Neutrophil (primary cell): Measurements from ENCODE around the gene LKAAEAR1.

Experiments
- H3K27ac ChIP-seq: fragments of 200-600 bp; sonication (generic); 2 replicates; pipeline ENCODE4 v1.5.1; 2016; ENCODE audit warnings: mild to moderate bottlenecking, moderate library complexity
- H3K27me3 ChIP-seq: fragments of 200-600 bp; sonication (generic); 2 replicates; pipeline ENCODE4 v1.6.0; 2016; ENCODE audit warnings: mild to moderate bottlenecking
- H3K36me3 ChIP-seq: fragments of 200-600 bp; sonication (generic); 2 replicates; pipeline ENCODE4 v1.5.1; 2017
- H3K4me1 ChIP-seq, 2 experiments: fragments of 200-600 bp in 1 of 2; sonication (generic) in 1 of 2; 1 replicate in 1 of 2; 2 replicates in 1 of 2; pipeline versions ENCODE4 v1.5.1 to v1.6.1; 2013 to 2016; ENCODE audit warnings: low read depth in 1 of 2, low read length in 1 of 2, mild to moderate bottlenecking in 1 of 2, moderate library complexity in 1 of 2; ENCODE audit not compliant: control insufficient read depth in 1 of 2, insufficient read depth in 1 of 2
- H3K4me3 ChIP-seq, 2 experiments: fragments of 200-600 bp in 1 of 2; sonication (generic) in 1 of 2; 1 replicate in 1 of 2; 2 replicates in 1 of 2; pipeline ENCODE4 v1.5.1; 2013 to 2016; ENCODE audit warnings: low read depth in 1 of 2, low read length in 1 of 2, mild to moderate bottlenecking in 1 of 2, moderate library complexity in 1 of 2
- H3K9me3 ChIP-seq: fragments of 200-600 bp; sonication (generic); 2 replicates; pipeline ENCODE4 v1.5.1; 2016
- TF ChIP-seq, protein P1 (sequence below): fragments of 200-600 bp; sonication (generic); IDR thresholded peaks from 2 replicates; pipeline ENCODE4 v1.5.1; 2016; ENCODE audit warnings: antibody characterized with exemption

Gene LKAAEAR1

DNA sequence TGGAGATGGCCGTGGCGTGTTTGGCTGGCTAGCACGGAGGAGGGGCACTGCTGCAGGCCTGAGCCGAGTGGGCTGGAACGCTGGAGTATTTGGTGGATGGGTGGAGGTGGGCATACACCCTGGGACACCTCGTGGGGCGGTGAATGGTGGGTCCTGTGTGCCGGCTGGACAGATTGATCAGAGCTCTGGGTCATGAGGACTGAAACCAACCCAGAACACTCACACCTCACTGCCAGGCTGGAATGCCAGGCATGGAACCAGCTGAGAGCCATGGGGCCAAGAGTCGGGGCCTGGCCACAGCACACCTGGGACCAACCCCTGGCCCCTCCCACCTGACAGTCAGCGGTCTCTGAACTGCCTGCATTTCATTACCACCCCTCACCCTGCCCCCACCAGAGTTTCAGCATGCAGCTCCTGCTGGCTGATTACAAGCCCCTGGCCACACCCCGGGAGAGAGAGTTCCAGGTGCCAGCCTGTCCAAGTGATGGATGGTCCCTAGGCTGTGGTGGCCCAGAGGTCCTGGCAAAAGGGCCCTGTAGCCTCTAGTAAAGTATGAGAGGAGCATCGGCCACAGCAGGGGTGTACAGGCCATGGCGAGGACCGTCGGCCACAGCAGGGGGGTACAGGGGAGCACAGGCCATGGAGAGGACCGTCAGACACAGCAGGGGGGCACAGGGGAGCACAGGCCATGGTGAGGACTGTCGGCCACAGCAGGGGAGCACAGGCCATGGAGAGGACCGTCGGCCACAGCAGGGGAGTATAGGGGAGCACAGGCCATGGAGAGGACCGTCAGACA is 19.9 kb upstream of the LKAAEAR1 start:
- no peaks in the 10 kb centered on the region for H3K9me3 ChIP-seq

DNA sequence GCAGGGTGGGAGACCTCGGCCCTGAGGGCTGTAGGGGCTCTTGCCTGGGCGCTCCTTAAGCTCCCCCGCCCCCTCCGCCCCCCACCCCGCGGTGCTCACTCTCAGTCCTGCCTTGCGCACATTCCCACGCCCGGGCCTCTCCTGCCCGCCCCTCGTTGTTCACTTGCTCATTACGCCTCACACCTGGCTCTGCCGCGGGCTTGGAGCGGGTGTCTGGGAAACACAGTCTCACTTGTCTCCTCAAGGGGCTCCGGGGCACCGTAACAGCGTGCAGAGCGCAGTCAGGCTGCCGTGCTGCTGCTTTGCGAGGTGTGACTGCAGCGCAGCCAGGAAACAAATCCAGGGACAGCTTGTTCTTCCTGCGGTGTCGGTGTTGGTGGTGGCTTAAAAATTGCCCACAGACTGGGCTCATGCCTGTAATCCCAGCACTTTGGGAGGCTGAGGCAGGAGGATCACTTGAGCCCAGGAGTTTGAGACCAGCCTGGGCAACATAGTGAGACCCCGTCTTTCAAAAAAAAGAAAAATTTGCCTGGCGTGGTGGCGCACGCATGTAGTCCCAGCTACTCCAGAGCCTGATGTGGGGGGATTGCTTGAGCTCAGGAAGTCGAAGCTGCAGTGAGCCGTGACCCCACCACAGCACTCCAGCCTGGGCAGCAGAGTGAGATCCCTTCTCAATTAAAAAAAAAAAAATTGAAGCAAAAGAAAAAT is 18.6 kb upstream of the LKAAEAR1 start:
- H3K36me3 ChIP-seq: peaks cover 36% of the 10 kb centered on the region
- H3K4me1 ChIP-seq: peaks cover 5 to 18% of the 10 kb centered on the region in 2 experiments
- no peaks in the 10 kb centered on the region for H3K9me3 ChIP-seq
- TF ChIP-seq, protein P1, sequence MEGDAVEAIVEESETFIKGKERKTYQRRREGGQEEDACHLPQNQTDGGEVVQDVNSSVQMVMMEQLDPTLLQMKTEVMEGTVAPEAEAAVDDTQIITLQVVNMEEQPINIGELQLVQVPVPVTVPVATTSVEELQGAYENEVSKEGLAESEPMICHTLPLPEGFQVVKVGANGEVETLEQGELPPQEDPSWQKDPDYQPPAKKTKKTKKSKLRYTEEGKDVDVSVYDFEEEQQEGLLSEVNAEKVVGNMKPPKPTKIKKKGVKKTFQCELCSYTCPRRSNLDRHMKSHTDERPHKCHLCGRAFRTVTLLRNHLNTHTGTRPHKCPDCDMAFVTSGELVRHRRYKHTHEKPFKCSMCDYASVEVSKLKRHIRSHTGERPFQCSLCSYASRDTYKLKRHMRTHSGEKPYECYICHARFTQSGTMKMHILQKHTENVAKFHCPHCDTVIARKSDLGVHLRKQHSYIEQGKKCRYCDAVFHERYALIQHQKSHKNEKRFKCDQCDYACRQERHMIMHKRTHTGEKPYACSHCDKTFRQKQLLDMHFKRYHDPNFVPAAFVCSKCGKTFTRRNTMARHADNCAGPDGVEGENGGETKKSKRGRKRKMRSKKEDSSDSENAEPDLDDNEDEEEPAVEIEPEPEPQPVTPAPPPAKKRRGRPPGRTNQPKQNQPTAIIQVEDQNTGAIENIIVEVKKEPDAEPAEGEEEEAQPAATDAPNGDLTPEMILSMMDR: no peak
- H3K4me3 ChIP-seq: no peak overlapping the region
- no peak overlapping the region for H3K27ac ChIP-seq
- peaks cover 62% of the 10 kb centered on the region for H3K27me3 ChIP-seq

More for the DNA sequence above, 19.9 kb upstream of the LKAAEAR1 start:
- Histone ChIP-seq H3K27ac (no peak overlapping the region), H3K4me3 (no peak overlapping the region), H3K4me1 (peaks cover 9 to 19% of the 10 kb centered on the region in 2 experiments), H3K27me3 (peaks cover 70% of the 10 kb centered on the region), H3K36me3 (peaks cover 23% of the 10 kb centered on the region)
- TF ChIP-seq, protein P1: no peak

DNA sequence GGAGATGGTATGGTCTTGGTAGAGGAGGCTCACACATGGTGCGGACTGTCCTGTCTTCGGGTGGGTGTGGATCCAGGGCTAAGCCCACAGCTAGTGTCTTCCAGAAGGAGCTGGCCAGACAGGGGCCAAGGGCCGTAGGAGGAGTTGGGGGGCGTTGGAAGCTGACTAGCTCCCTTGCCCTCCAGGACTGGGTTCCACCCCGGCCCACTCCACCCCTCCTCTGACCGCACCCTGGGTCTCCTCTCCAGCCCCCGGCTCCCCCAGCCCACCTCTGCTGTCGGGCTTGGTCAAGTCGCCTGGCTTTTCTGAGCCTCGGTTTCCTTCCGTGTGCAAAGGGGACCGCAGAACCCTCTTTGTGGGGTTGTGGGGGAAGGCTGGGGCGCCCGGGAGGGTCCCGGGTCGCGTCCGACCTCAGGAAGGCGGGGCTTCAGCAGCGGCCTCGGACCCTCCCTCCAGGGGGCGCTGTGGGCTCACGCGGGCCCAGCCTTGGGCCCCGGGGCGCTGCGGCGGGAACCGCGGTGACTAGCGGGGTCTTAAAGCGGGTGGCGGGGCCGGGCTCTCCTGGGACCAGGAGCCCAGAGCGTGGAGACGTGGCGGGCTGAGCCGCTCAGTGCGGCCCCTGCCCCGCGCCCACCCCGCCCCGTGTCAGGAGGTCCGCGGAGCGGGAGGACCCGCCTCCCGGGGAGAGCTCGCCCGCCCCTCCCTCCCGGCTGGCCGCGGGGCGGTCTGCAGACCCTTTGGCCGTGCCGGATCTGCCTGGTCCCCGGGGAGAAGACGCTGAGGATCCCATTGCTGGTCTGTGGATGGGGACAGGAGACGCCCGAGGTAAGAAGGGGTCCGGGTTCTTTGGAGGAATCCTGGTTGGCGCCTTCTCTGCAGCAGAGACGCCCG is 17.8 kb upstream of the LKAAEAR1 start:
- TF ChIP-seq, protein P1: peak; percentile 73
- Histone ChIP-seq H3K27ac (no peak overlapping the region), H3K4me1 (peaks cover 4 to 16% of the 10 kb centered on the region in 2 experiments), H3K9me3 (no peaks in the 10 kb centered on the region), H3K27me3 (peaks cover 54% of the 10 kb centered on the region), H3K4me3 (peak overlapping the region in 1 of 2 experiments; percentile 35), H3K36me3 (peaks cover 44% of the 10 kb centered on the region)

DNA sequence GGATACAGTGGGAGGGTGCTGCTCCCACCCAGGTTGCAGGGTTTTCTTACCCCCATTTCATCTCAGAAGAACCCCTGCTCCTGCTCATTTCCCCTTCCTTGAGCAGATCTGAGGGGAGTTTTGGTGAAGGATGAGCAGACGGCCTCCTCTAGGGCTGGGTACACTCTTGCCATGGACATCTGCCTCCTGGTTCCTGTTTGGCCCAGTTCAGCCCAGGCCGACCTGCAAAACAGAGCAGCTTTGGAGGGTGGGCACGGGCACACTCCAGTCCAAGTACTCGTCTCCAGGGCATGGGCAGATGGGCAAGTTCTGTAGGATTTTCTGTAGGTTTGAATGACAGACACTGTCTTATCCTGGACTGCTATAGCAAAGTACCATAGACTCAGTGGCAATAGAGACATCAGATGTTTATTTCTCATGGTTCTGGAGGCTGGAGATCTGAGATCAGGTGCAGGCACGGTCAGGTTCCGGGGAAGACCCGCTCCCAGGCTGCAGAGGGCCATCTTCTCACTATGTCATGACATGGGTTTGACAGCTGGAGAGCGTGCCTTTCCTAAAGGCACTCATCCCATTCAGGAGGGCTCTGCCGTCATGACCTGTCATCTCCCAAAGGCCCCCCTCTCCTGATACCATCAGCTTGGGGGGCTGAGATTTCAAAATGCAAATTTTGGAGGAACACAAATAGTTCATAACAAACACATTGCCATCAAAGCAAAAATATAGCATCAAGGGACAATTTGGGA is 16.9 kb upstream of the LKAAEAR1 start:
- H3K27me3 ChIP-seq: peaks cover 46% of the 10 kb centered on the region
- H3K36me3 ChIP-seq: peaks cover 53% of the 10 kb centered on the region
- no peak overlapping the region for H3K4me3 ChIP-seq
- TF ChIP-seq, protein P1: no peak
- H3K27ac ChIP-seq: no peak overlapping the region
- H3K4me1 ChIP-seq: peaks cover 4 to 16% of the 10 kb centered on the region in 2 experiments
- H3K9me3 ChIP-seq: no peaks in the 10 kb centered on the region

DNA sequence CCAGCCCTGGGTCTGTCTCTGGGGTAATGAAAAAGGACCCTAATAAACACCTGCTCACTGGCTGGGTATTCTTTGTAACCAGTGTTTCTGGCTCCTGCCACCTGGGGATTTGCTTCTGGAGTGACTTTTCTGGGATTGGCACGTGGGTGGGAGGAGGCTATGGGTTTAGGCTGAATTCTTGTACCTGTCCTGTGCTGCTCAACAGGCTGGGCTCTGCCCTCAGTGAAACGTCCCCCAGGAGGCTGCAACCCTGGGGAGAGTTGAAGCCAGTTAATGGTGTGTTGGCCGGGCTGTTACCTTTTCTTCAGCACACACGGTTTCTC is 16.3 kb upstream of the LKAAEAR1 start:
- H3K27ac ChIP-seq: no peak overlapping the region
- TF ChIP-seq, protein P1: no peak
- H3K4me3 ChIP-seq: no peak overlapping the region
- peaks cover 59% of the 10 kb centered on the region for H3K36me3 ChIP-seq
- peaks cover 4 to 16% of the 10 kb centered on the region in 2 experiments for H3K4me1 ChIP-seq
- H3K27me3 ChIP-seq: peaks cover 46% of the 10 kb centered on the region
- H3K9me3 ChIP-seq: no peaks in the 10 kb centered on the region
